ENCODE data around the gene PTAR1.

- no peak for TF ChIP-seq CTCF (IDR thresholded peaks at IDR 0.05)
- TF ChIP-seq POLR2A (IDR thresholded peaks at IDR 0.05) = no peak
These were observed 15.9 kb downstream of the PTAR1 start for GRCh38 chr9:69743930-69744329.
